H9 (cell line): Measurements from ENCODE around the gene MYL6B. TPM values are rescaled to one million over a fixed set of nuclear protein-coding genes. Genes with fewer than 3 reads are reported as not detected.

ENCODE experiments used
- DNase-seq: peaks from one replicate; pipeline ENCODE4 v3.0.0-alpha.2; 2017
- H2AFZ ChIP-seq: one replicate; pipeline ENCODE4 v1.6.1; 2013; ENCODE audit warnings: mild to moderate bottlenecking, low read length, control low read depth, moderate library complexity
- H2AK5ac ChIP-seq: 2 replicates; pipeline ENCODE4 v1.6.1; 2013; ENCODE audit warnings: low read length, control low read depth, mixed read lengths; ENCODE audit not compliant: insufficient read length
- H2BK120ac ChIP-seq: one replicate; pipeline ENCODE4 v1.6.1; 2013; ENCODE audit warnings: low read depth, mild to moderate bottlenecking, low read length, control low read depth, inconsistent platforms; ENCODE audit not compliant: poor library complexity, severe bottlenecking
- H2BK12ac ChIP-seq: 2 replicates; pipeline ENCODE4 v1.6.1; 2013; ENCODE audit warnings: low read length, control low read depth, mixed read lengths, low read depth; ENCODE audit not compliant: insufficient read length
- H2BK15ac ChIP-seq: 2 replicates; pipeline ENCODE4 v1.6.1; 2013; ENCODE audit warnings: low read depth, low read length, control low read depth
- H2BK20ac ChIP-seq: one replicate; pipeline ENCODE4 v1.6.1; 2013; ENCODE audit warnings: low read depth, mild to moderate bottlenecking, low read length, control low read depth, inconsistent platforms; ENCODE audit not compliant: poor library complexity, severe bottlenecking
- H2BK5ac ChIP-seq: 2 replicates; pipeline ENCODE4 v1.6.1; 2013; ENCODE audit warnings: low read length, control low read depth, mixed read lengths; ENCODE audit not compliant: insufficient read length
- H3K14ac ChIP-seq: 2 replicates; pipeline ENCODE4 v1.6.1; 2013; ENCODE audit warnings: low read length, control low read depth; ENCODE audit not compliant: insufficient read depth
- H3K18ac ChIP-seq: 2 replicates; pipeline ENCODE4 v1.6.1; 2013; ENCODE audit warnings: low read depth, mild to moderate bottlenecking, mixed read lengths, low read length, control low read depth; ENCODE audit not compliant: insufficient read length
- H3K23ac ChIP-seq: 2 replicates; pipeline ENCODE4 v1.6.1; 2013; ENCODE audit warnings: low read length, control low read depth, mixed read lengths, low read depth; ENCODE audit not compliant: insufficient read length
- H3K23me2 ChIP-seq: 2 replicates; pipeline ENCODE4 v1.6.1; 2013; ENCODE audit warnings: low read depth, mild to moderate bottlenecking, mixed read lengths, low read length, control low read depth; ENCODE audit not compliant: insufficient read length, poor library complexity, severe bottlenecking
- H3K27ac ChIP-seq: 2 replicates; pipeline ENCODE4 v1.5.1; 2013; ENCODE audit warnings: low read length, control low read depth, mixed read lengths, low read depth; ENCODE audit not compliant: insufficient read length
- H3K27me3 ChIP-seq: 2 replicates; pipeline ENCODE4 v1.6.1; 2013; ENCODE audit warnings: low read length, control low read depth, inconsistent platforms; ENCODE audit not compliant: insufficient read depth
- H3K4ac ChIP-seq: 2 replicates; pipeline ENCODE4 v1.6.1; 2013; ENCODE audit warnings: low read depth, mild to moderate bottlenecking, control low read depth, inconsistent platforms, low read length, moderate library complexity
- H3K4me1 ChIP-seq: 2 replicates; pipeline ENCODE4 v1.6.1; 2013; ENCODE audit warnings: low read length, control low read depth, inconsistent platforms; ENCODE audit not compliant: insufficient read depth
- H3K4me2 ChIP-seq: 2 replicates; pipeline ENCODE4 v1.6.1; 2013; ENCODE audit warnings: low read length, control low read depth, mixed read lengths; ENCODE audit not compliant: insufficient read length, insufficient read depth
- H3K56ac ChIP-seq: 2 replicates; pipeline ENCODE4 v1.6.1; 2013; ENCODE audit warnings: low read depth, mild to moderate bottlenecking, mixed read lengths, low read length, control low read depth; ENCODE audit not compliant: insufficient read length
- H3K79me1 ChIP-seq: 2 replicates; pipeline ENCODE4 v1.6.1; 2013; ENCODE audit warnings: low read depth, mild to moderate bottlenecking, moderate library complexity, low read length, control low read depth, inconsistent platforms; ENCODE audit not compliant: insufficient read depth, poor library complexity, severe bottlenecking
- H3K79me2 ChIP-seq: 2 replicates; pipeline ENCODE4 v1.6.1; 2013; ENCODE audit warnings: low read length, control low read depth, inconsistent platforms; ENCODE audit not compliant: insufficient read depth
- H3K9ac ChIP-seq: 2 replicates; pipeline ENCODE4 v1.6.1; 2013; ENCODE audit warnings: low read length, control low read depth, mixed read lengths; ENCODE audit not compliant: insufficient read length; ENCODE audit errors: extremely low read depth
- H3K9me3 ChIP-seq: one replicate; pipeline ENCODE4 v1.6.1; 2013; ENCODE audit warnings: low read depth, low read length, inconsistent platforms; ENCODE audit not compliant: control insufficient read depth
- H3T11ph ChIP-seq: one replicate; pipeline ENCODE4 v1.6.1; 2013; ENCODE audit warnings: mild to moderate bottlenecking, low read length, control low read depth, inconsistent platforms
- H4K20me1 ChIP-seq: one replicate; pipeline ENCODE4 v1.6.1; 2013; ENCODE audit not compliant: control insufficient read depth, insufficient read length, insufficient read depth
- H4K5ac ChIP-seq: 2 replicates; pipeline ENCODE4 v1.6.1; 2013; ENCODE audit warnings: low read depth, mild to moderate bottlenecking, mixed read lengths, low read length, control low read depth; ENCODE audit not compliant: insufficient read length
- H4K8ac ChIP-seq: replicated peaks from 2 replicates; pipeline ENCODE4 v1.6.1; 2013; ENCODE audit warnings: low read length, control low read depth, mixed read lengths, low read depth; ENCODE audit not compliant: insufficient read length
- H4K91ac ChIP-seq: 2 replicates; pipeline ENCODE4 v1.6.1; 2013; ENCODE audit warnings: low read depth, mild to moderate bottlenecking, moderate library complexity, mixed read lengths, low read length, control low read depth; ENCODE audit not compliant: insufficient read length
- H3K27ac Mint-ChIP-seq, 3 experiments: 2 replicates in 2 of 3; 3 replicates in 1 of 3; pipeline ENCODE4 v1.8.0; 2020 to 2021; ENCODE audit warnings: mixed read lengths in 3 of 3, mild to moderate bottlenecking in 1 of 3, moderate library complexity in 1 of 3
- H3K27me3 Mint-ChIP-seq: 2 replicates; pipeline ENCODE4 v1.8.0; 2021; ENCODE audit warnings: low read depth, mild to moderate bottlenecking, moderate library complexity, mixed read lengths
- H3K36me3 Mint-ChIP-seq, 3 experiments: 2 replicates in 2 of 3; 3 replicates in 1 of 3; pipeline ENCODE4 v1.8.0; 2020 to 2021; ENCODE audit warnings: low read depth in 3 of 3, mixed read lengths in 3 of 3; ENCODE audit not compliant: insufficient read depth in 1 of 3
- H3K4me1 Mint-ChIP-seq, 2 experiments: 2 replicates each; pipeline ENCODE4 v1.8.0; 2020; ENCODE audit warnings: mixed read lengths in 2 of 2
- H3K4me3 Mint-ChIP-seq, 2 experiments: 2 replicates in 1 of 2; 3 replicates in 1 of 2; pipeline ENCODE4 v1.8.0; 2020 to 2021; ENCODE audit warnings: mild to moderate bottlenecking in 2 of 2, mixed read lengths in 2 of 2, moderate library complexity in 1 of 2
- H3K9me3 Mint-ChIP-seq, 2 experiments: 2 replicates in 1 of 2; 3 replicates in 1 of 2; pipeline ENCODE4 v1.8.0; 2020; ENCODE audit warnings: mild to moderate bottlenecking in 2 of 2, mixed read lengths in 2 of 2, moderate library complexity in 1 of 2
- WGBS: extraction: QIAGEN DNeasy Blood & Tissue Kit; methylation state at CpG from one replicate; pipeline ENCODE4 v1.1.7; 2013; ENCODE audit warnings: missing lambda C conversion rate, low lambda C conversion rate, mixed read lengths; ENCODE audit not compliant: insufficient read length; ENCODE audit errors: extremely low coverage; 5-methylcytosine and 5-hydroxymethylcytosine counted together
- total RNA-seq: library from RNA; stranded (reverse); gene quantifications from 2 replicates; pipeline ENCODE4 v1.2.1, GENCODE V29; 2021
- TF ChIP-seq, protein P1 (sequence below): fragments of 200-600 bp; sonication (generic); conservative IDR thresholded peaks from 3 replicates; pipeline ENCODE4 v1.8.0; 2021; ENCODE audit warnings: antibody characterized with exemption, mild to moderate bottlenecking

Gene MYL6B
- total RNA-seq, 1 experiment from 2014 or later, result 165 TPM

DNA sequence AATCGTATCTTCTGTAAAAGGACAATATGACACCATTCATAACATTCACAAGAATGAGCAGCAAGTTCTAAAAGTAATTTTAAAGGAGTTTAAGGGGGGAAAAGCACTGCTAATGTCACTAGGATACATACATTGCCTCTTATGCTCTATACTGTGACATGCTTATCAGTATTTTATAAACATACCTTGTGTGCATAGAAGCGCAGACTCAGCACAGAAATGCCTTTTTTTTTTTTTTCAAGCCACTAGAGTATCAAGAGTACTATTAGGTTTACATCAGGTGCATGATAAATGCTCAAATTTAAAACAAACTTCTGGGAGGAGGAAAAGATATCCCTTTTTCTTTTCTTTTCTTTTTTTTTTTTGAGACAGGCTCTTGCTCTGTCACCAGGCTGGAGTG lies 50.5 kb downstream of the MYL6B start:
- H3K79me2 ChIP-seq, result no peaks in the 10 kb centered on the region
- no peak overlapping the region for H2BK5ac ChIP-seq
- H4K5ac ChIP-seq, result no peak overlapping the region
- no peak overlapping the region for H2AK5ac ChIP-seq
- no peak overlapping the region for H4K91ac ChIP-seq
- peaks cover 5 to 10% of the 10 kb centered on the region in 2 experiments for H3K4me1 Mint-ChIP-seq
- H2BK15ac ChIP-seq, result no peak overlapping the region
- no peaks in the 10 kb centered on the region for H3K27me3 Mint-ChIP-seq
- WGBS, result no CpG with 5 or more reads among the region's 2 CpGs
- TF ChIP-seq, protein P1, sequence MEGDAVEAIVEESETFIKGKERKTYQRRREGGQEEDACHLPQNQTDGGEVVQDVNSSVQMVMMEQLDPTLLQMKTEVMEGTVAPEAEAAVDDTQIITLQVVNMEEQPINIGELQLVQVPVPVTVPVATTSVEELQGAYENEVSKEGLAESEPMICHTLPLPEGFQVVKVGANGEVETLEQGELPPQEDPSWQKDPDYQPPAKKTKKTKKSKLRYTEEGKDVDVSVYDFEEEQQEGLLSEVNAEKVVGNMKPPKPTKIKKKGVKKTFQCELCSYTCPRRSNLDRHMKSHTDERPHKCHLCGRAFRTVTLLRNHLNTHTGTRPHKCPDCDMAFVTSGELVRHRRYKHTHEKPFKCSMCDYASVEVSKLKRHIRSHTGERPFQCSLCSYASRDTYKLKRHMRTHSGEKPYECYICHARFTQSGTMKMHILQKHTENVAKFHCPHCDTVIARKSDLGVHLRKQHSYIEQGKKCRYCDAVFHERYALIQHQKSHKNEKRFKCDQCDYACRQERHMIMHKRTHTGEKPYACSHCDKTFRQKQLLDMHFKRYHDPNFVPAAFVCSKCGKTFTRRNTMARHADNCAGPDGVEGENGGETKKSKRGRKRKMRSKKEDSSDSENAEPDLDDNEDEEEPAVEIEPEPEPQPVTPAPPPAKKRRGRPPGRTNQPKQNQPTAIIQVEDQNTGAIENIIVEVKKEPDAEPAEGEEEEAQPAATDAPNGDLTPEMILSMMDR, result no peak
- H3K9ac ChIP-seq, result no peak overlapping the region
- no peak overlapping the region for H2AFZ ChIP-seq
- H3K27me3 ChIP-seq, result no peaks in the 10 kb centered on the region
- no peak overlapping the region for H3K4me2 ChIP-seq
- H3K27ac ChIP-seq, result no peak overlapping the region
- no peak overlapping the region for H3K23ac ChIP-seq
- H4K8ac ChIP-seq, result no peak overlapping the region
- H3K79me1 ChIP-seq, result no peaks in the 10 kb centered on the region
- no peak overlapping the region for H2BK20ac ChIP-seq
- no peak overlapping the region for H3K4ac ChIP-seq
- H4K20me1 ChIP-seq, result no peaks in the 10 kb centered on the region
- H3K18ac ChIP-seq, result no peak overlapping the region
- H3K9me3 Mint-ChIP-seq, result no peaks in the 10 kb centered on the region
- no peaks in the 10 kb centered on the region for H3K4me1 ChIP-seq
- no peaks in the 10 kb centered on the region for H3K9me3 ChIP-seq
- H3K27ac Mint-ChIP-seq, result no peak overlapping the region
- no peak overlapping the region for H3T11ph ChIP-seq
- DNase-seq, result no peak
- no peaks in the 10 kb centered on the region for H3K23me2 ChIP-seq
- H3K56ac ChIP-seq, result no peak overlapping the region
- peaks cover 17 to 40% (median 29%) of the 10 kb centered on the region in 3 experiments; a peak in 6 of 7 replicates for H3K36me3 Mint-ChIP-seq
- H2BK120ac ChIP-seq, result no peak overlapping the region
- H3K14ac ChIP-seq, result no peak overlapping the region
- H3K4me3 Mint-ChIP-seq, result no peak overlapping the region
- no peak overlapping the region for H2BK12ac ChIP-seq
